Measurements from ENCODE around the gene GPRASP2. TPM values are rescaled to one million over a fixed set of nuclear protein-coding genes. Genes with fewer than 3 reads are reported as not detected.
"Not testable (repeated sequence)": the region's sequence is repeated elsewhere in the genome, so short reads cannot be mapped to it uniquely, and the experiment has no call there.

Gene GPRASP2
- 10 to 100 TPM in 1 of 4 donors, 1 to 10 TPM in 2, under 1 TPM in 1; 0.45 to 13.2 (median 3.4) TPM for polyA plus RNA-seq
- long read RNA-seq, donor 1, result 0 reads
- long read RNA-seq, donor 2, partial matches to known transcripts, result 0 of 1 reads
- long read RNA-seq, donor 2, other reads (novel, unspliced or antisense), result 0 of 1 reads
- long read RNA-seq, donor 3, partial matches to known transcripts, result 0 of 1 reads
- long read RNA-seq, donor 3, other reads (novel, unspliced or antisense), result 0 of 1 reads
- long read RNA-seq, donor 4, result 0 reads
- long read RNA-seq, donor 5, partial matches to known transcripts, result 0 of 1 reads
- long read RNA-seq, donor 5, other reads (novel, unspliced or antisense), result 0 of 1 reads
- long read RNA-seq, donor 6, result 0 reads
- long read RNA-seq, donor 7, transcript GPRASP2-202 (5 exons, 581 nt), result major isoform, 9 of 11 reads
- long read RNA-seq, donor 7, partial matches to known transcripts, result 0 of 11 reads
- long read RNA-seq, donor 7, other reads (novel, unspliced or antisense), result 0 of 11 reads
- long read RNA-seq, donor 8, partial matches to known transcripts, result 0 of 2 reads
- long read RNA-seq, donor 8, other reads (novel, unspliced or antisense), result 0 of 2 reads
- long read RNA-seq, donor 9, result 0 reads
- long read RNA-seq, donor 10, partial matches to known transcripts, result 8 of 12 reads
- long read RNA-seq, donor 10, other reads (novel, unspliced or antisense), result 0 of 12 reads

GRCh38 chrX:102712216-102712966 lies at the start of gene GPRASP2:
TSS of gene GPRASP2 (plus strand) at chrX:102712448. CDS start at chrX:102714870, 2,422 bp downstream.
- Histone ChIP-seq H3K27ac (ENCODE audit: low read depth in 1 of 3, low read length in 2 of 3) (peak within 1 kb of the TSS in 2 of 3 donors; percentile 58 to 65), H3K36me3 (ENCODE audit: control insufficient read depth in 3 of 3, insufficient read depth in 2 of 3, low read depth in 1 of 3, low read length in 3 of 3) (peaks cover 0 to 6% (median 0%) of the 10 kb centered on the region in 3 donors), H3K27me3 (ENCODE audit: control insufficient read depth in 3 of 3, insufficient read depth in 3 of 3, low read length in 3 of 3) (peaks cover 0 to 6% (median 0%) of the 10 kb centered on the region in 3 donors), H3K9me3 (ENCODE audit: control insufficient read depth in 2 of 2, insufficient read depth in 1 of 2, low read depth in 1 of 2, low read length in 1 of 2) (no peaks in the 10 kb centered on the region), H3K4me3 (ENCODE audit: low read depth in 1 of 3, low read length in 3 of 3) (peak within 1 kb of the TSS; percentile 53 to 78 (median 58)), H3K4me1 (ENCODE audit: control insufficient read depth in 3 of 3, insufficient read depth in 2 of 3, low read depth in 1 of 3, low read length in 2 of 3) (peaks cover 0 to 3% (median 0%) of the 10 kb centered on the region in 3 donors)
- DNase-seq, result peak; percentile 10 to 68
- FAIRE-seq, result no peak
- 2 to 43% (median 5%) methylated on average over 22 to 68 of the region's 68 CpGs for WGBS, 3 donors

- not testable (repeated sequence) for H3K9me3 ChIP-seq (ENCODE audit: control insufficient read depth in 2 of 2, insufficient read depth in 1 of 2, low read depth in 1 of 2, low read length in 1 of 2); H3K4me1 ChIP-seq (ENCODE audit: control insufficient read depth in 3 of 3, insufficient read depth in 2 of 3, low read depth in 1 of 3, low read length in 2 of 3)
- 93 to 99% (median 96%) methylated on average over 4 of the region's 4 CpGs for WGBS, 3 donors
Measured at GRCh38 chrX:102663820-102664219, 48.4 kb upstream of the GPRASP2 start.

GRCh38 chrX:102667034-102667433 lies 45.2 kb upstream of the GPRASP2 start:
- H3K27ac ChIP-seq (ENCODE audit: low read depth in 1 of 3, low read length in 2 of 3); FAIRE-seq; H3K27me3 ChIP-seq (ENCODE audit: control insufficient read depth in 3 of 3, insufficient read depth in 3 of 3, low read length in 3 of 3); H3K4me1 ChIP-seq (ENCODE audit: control insufficient read depth in 3 of 3, insufficient read depth in 2 of 3, low read depth in 1 of 3, low read length in 2 of 3); H3K36me3 ChIP-seq (ENCODE audit: control insufficient read depth in 3 of 3, insufficient read depth in 2 of 3, low read depth in 1 of 3, low read length in 3 of 3); H3K4me3 ChIP-seq (ENCODE audit: low read depth in 1 of 3, low read length in 3 of 3); H3K9me3 ChIP-seq (ENCODE audit: control insufficient read depth in 2 of 2, insufficient read depth in 1 of 2, low read depth in 1 of 2, low read length in 1 of 2); DNase-seq: not testable (repeated sequence)
- 89 to 95% (median 92%) methylated on average over 1 of the region's 1 CpG for WGBS, 3 donors

More at GRCh38 chrX:102663820-102664219, 48.4 kb upstream of the GPRASP2 start:
- not testable (repeated sequence) for H3K4me3 ChIP-seq (ENCODE audit: low read depth in 1 of 3, low read length in 3 of 3); H3K27me3 ChIP-seq (ENCODE audit: control insufficient read depth in 3 of 3, insufficient read depth in 3 of 3, low read length in 3 of 3); H3K36me3 ChIP-seq (ENCODE audit: control insufficient read depth in 3 of 3, insufficient read depth in 2 of 3, low read depth in 1 of 3, low read length in 3 of 3); H3K27ac ChIP-seq (ENCODE audit: low read depth in 1 of 3, low read length in 2 of 3); FAIRE-seq; DNase-seq

- Histone ChIP-seq H3K36me3 (ENCODE audit: control insufficient read depth in 3 of 3, insufficient read depth in 2 of 3, low read depth in 1 of 3, low read length in 3 of 3) (peaks cover 0 to 6% (median 0%) of the 10 kb centered on the region in 3 donors), H3K27me3 (ENCODE audit: control insufficient read depth in 3 of 3, insufficient read depth in 3 of 3, low read length in 3 of 3) (no peaks in the 10 kb centered on the region), H3K27ac (ENCODE audit: low read depth in 1 of 3, low read length in 2 of 3) (no peak overlapping the region), H3K9me3 (ENCODE audit: control insufficient read depth in 2 of 2, insufficient read depth in 1 of 2, low read depth in 1 of 2, low read length in 1 of 2) (no peaks in the 10 kb centered on the region), H3K4me3 (ENCODE audit: low read depth in 1 of 3, low read length in 3 of 3) (no peak overlapping the region), H3K4me1 (ENCODE audit: control insufficient read depth in 3 of 3, insufficient read depth in 2 of 3, low read depth in 1 of 3, low read length in 2 of 3) (no peaks in the 10 kb centered on the region)
- 85 to 94% (median 93%) methylated on average over 4 of the region's 4 CpGs for WGBS, 3 donors
- DNase-seq (no peak), FAIRE-seq (no peak)
Measured at GRCh38 chrX:102669526-102669925, 42.7 kb upstream of the GPRASP2 start.

GRCh38 chrX:102672856-102673255 lies 39.4 kb upstream of the GPRASP2 start:
- Histone ChIP-seq H3K36me3 (ENCODE audit: control insufficient read depth in 3 of 3, insufficient read depth in 2 of 3, low read depth in 1 of 3, low read length in 3 of 3) (peaks cover 0 to 6% (median 0%) of the 10 kb centered on the region in 3 donors), H3K4me1 (ENCODE audit: control insufficient read depth in 3 of 3, insufficient read depth in 2 of 3, low read depth in 1 of 3, low read length in 2 of 3) (no peaks in the 10 kb centered on the region), H3K9me3 (ENCODE audit: control insufficient read depth in 2 of 2, insufficient read depth in 1 of 2, low read depth in 1 of 2, low read length in 1 of 2) (no peaks in the 10 kb centered on the region), H3K27me3 (ENCODE audit: control insufficient read depth in 3 of 3, insufficient read depth in 3 of 3, low read length in 3 of 3) (no peaks in the 10 kb centered on the region), H3K4me3 (ENCODE audit: low read depth in 1 of 3, low read length in 3 of 3) (no peak overlapping the region), H3K27ac (ENCODE audit: low read depth in 1 of 3, low read length in 2 of 3) (no peak overlapping the region)
- FAIRE-seq, result no peak
- 36 to 42% (median 37%) methylated on average over 3 of the region's 3 CpGs for WGBS, 3 donors
- peak in 1 of 2 donors; percentile 3 for DNase-seq

- FAIRE-seq; DNase-seq; H3K36me3 ChIP-seq (ENCODE audit: control insufficient read depth in 3 of 3, insufficient read depth in 2 of 3, low read depth in 1 of 3, low read length in 3 of 3); H3K27ac ChIP-seq (ENCODE audit: low read depth in 1 of 3, low read length in 2 of 3); H3K9me3 ChIP-seq (ENCODE audit: control insufficient read depth in 2 of 2, insufficient read depth in 1 of 2, low read depth in 1 of 2, low read length in 1 of 2); H3K4me3 ChIP-seq (ENCODE audit: low read depth in 1 of 3, low read length in 3 of 3); H3K4me1 ChIP-seq (ENCODE audit: control insufficient read depth in 3 of 3, insufficient read depth in 2 of 3, low read depth in 1 of 3, low read length in 2 of 3); H3K27me3 ChIP-seq (ENCODE audit: control insufficient read depth in 3 of 3, insufficient read depth in 3 of 3, low read length in 3 of 3): not testable (repeated sequence)
- WGBS, 3 donors, result 63 to 97% (median 85%) methylated on average over 1 of the region's 1 CpG
Measured at GRCh38 chrX:102677479-102677878, 34.8 kb upstream of the GPRASP2 start.

- no peak overlapping the region for H3K27ac ChIP-seq (ENCODE audit: low read depth in 1 of 3, low read length in 2 of 3)
- H3K9me3 ChIP-seq (ENCODE audit: control insufficient read depth in 2 of 2, insufficient read depth in 1 of 2, low read depth in 1 of 2, low read length in 1 of 2), result peaks cover 1 to 11% of the 10 kb centered on the region in 2 donors
- no peak overlapping the region for H3K4me3 ChIP-seq (ENCODE audit: low read depth in 1 of 3, low read length in 3 of 3)
- H3K4me1 ChIP-seq (ENCODE audit: control insufficient read depth in 3 of 3, insufficient read depth in 2 of 3, low read depth in 1 of 3, low read length in 2 of 3), result no peaks in the 10 kb centered on the region
- FAIRE-seq (no peak), DNase-seq (no peak)
- no peaks in the 10 kb centered on the region for H3K36me3 ChIP-seq (ENCODE audit: control insufficient read depth in 3 of 3, insufficient read depth in 2 of 3, low read depth in 1 of 3, low read length in 3 of 3)
- no peaks in the 10 kb centered on the region for H3K27me3 ChIP-seq (ENCODE audit: control insufficient read depth in 3 of 3, insufficient read depth in 3 of 3, low read length in 3 of 3)
- 45 to 64% (median 56%) methylated on average over 2 of the region's 2 CpGs for WGBS, 3 donors
Measured at GRCh38 chrX:102684772-102685520, 27.3 kb upstream of the GPRASP2 start.
